PFSK-1 (cell line): ENCODE measurements around the gene TTC24.

Experiments used
- FOXP2 ChIP-seq: optimal IDR thresholded peaks from 2 replicates; pipeline ENCODE3; 2011; ENCODE audit warnings: borderline replicate concordance, control low read depth, inconsistent platforms; ENCODE audit not compliant: insufficient read depth; ENCODE audit errors: extremely low read length, extremely low read depth
- POLR2AphosphoS5 ChIP-seq: IDR thresholded peaks from 2 replicates; pipeline ENCODE4 v1.6.1; 2012; ENCODE audit warnings: low read depth, mild to moderate bottlenecking, control low read depth, low read length, moderate library complexity
- SIN3A ChIP-seq: IDR thresholded peaks from 2 replicates; pipeline ENCODE4 v1.6.1; 2012; ENCODE audit warnings: mild to moderate bottlenecking, low read length, moderate library complexity, borderline replicate concordance; ENCODE audit not compliant: insufficient read depth
- TAF1 ChIP-seq: IDR thresholded peaks from 2 replicates; pipeline ENCODE4 v1.6.1; 2012; ENCODE audit warnings: low read length, control low read depth, borderline replicate concordance; ENCODE audit not compliant: insufficient read depth
- TF ChIP-seq, protein P1 (sequence below), 2 experiments: IDR thresholded peaks; 2 replicates each; pipeline versions ENCODE4 v1.6.1 to v1.8.0; 2011 to 2012; ENCODE audit warnings: low read depth in 2 of 2, low read length in 2 of 2, control low read depth in 1 of 2, inconsistent platforms in 1 of 2, mild to moderate bottlenecking in 1 of 2, moderate library complexity in 1 of 2; ENCODE audit not compliant: insufficient read depth in 1 of 2

TTC24 gene

GRCh38 chr1:156537027-156537426, 42.5 kb upstream of the TTC24 start:
- TF ChIP-seq SIN3A (no peak), FOXP2 (no peak), POLR2AphosphoS5 (no peak), TAF1 (no peak)
- TF ChIP-seq, protein P1, sequence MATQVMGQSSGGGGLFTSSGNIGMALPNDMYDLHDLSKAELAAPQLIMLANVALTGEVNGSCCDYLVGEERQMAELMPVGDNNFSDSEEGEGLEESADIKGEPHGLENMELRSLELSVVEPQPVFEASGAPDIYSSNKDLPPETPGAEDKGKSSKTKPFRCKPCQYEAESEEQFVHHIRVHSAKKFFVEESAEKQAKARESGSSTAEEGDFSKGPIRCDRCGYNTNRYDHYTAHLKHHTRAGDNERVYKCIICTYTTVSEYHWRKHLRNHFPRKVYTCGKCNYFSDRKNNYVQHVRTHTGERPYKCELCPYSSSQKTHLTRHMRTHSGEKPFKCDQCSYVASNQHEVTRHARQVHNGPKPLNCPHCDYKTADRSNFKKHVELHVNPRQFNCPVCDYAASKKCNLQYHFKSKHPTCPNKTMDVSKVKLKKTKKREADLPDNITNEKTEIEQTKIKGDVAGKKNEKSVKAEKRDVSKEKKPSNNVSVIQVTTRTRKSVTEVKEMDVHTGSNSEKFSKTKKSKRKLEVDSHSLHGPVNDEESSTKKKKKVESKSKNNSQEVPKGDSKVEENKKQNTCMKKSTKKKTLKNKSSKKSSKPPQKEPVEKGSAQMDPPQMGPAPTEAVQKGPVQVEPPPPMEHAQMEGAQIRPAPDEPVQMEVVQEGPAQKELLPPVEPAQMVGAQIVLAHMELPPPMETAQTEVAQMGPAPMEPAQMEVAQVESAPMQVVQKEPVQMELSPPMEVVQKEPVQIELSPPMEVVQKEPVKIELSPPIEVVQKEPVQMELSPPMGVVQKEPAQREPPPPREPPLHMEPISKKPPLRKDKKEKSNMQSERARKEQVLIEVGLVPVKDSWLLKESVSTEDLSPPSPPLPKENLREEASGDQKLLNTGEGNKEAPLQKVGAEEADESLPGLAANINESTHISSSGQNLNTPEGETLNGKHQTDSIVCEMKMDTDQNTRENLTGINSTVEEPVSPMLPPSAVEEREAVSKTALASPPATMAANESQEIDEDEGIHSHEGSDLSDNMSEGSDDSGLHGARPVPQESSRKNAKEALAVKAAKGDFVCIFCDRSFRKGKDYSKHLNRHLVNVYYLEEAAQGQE (IDR thresholded peaks at IDR 0.05; ENCODE audit: insufficient read depth in 1 of 2, low read depth in 2 of 2, low read length in 2 of 2) = no peak

DNA sequence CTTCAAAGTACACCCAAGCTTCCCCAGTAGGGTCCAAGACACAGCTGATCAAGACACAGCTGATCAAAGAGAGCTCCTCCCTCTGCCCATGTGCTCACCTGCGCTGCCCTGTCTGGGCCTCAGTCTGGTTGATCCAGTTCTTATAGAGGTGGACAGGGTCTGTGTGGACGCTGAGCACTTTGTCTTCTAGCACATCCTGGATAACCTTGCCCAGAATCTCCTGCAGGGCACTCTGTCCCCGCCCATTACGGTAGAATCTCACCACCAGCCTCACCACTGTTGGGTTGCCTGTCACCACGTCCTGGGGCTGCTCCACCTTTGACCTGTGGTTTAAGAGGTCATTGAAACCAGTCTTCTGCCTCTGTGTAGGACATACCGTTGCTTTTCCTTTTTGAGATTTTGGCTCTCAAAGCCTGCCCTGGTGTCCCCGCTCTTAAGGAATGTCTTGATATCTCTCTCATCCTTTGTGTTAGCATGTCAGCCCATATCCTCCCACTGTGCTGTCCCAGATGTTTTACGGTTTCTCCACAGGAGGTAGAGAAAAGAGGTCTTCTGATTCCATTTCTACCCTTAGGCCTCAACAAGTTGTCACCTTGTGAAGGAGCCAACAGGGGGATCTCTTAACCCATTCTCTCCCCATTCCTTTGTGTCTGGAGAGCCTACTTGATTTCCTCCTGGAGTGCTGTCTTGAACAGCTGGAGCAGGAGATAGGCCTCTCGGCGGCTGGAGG, 40.6 kb upstream of the TTC24 start:
- TF ChIP-seq TAF1 (no peak), SIN3A (no peak), FOXP2 (no peak), POLR2AphosphoS5 (no peak)
- TF ChIP-seq, protein P1 (IDR thresholded peaks at IDR 0.05; ENCODE audit: insufficient read depth in 1 of 2, low read depth in 2 of 2, low read length in 2 of 2) = no peak

GRCh38 chr1:156539818-156540355, 39.6 kb upstream of the TTC24 start:
- TF ChIP-seq, protein P1 (IDR thresholded peaks at IDR 0.05; ENCODE audit: insufficient read depth in 1 of 2, low read depth in 2 of 2, low read length in 2 of 2) = no peak
- TF ChIP-seq TAF1 = no peak
- TF ChIP-seq SIN3A = no peak

DNA sequence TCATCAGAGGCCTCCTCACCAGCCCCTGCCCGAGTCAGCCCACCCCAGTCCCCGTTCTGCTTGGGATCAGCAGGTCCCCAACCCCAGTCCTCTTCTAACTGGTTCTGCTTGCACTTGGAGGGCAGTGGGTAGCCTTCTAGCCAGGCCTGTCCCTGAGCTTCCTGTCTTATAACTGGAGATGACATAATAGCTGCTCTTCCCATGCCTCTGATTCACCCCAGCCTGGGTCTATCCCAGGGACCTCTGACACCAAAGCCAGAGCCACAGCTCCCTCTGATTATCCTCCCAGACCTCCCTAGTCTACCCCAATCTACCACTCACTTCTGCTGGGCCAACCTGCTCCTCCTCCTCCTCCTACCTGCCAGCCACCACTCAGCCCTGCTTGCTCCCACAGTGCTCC, 38.6 kb upstream of the TTC24 start:
- TF ChIP-seq FOXP2 = no peak
- no peak for TF ChIP-seq POLR2AphosphoS5
- TF ChIP-seq, protein P1 (IDR thresholded peaks at IDR 0.05; ENCODE audit: insufficient read depth in 1 of 2, low read depth in 2 of 2, low read length in 2 of 2) = no peak
- TF ChIP-seq TAF1 = no peak
- TF ChIP-seq SIN3A = no peak

- TF ChIP-seq POLR2AphosphoS5 (no peak), SIN3A (no peak), FOXP2 (no peak), TAF1 (no peak)
- TF ChIP-seq, protein P1 (IDR thresholded peaks at IDR 0.05; ENCODE audit: insufficient read depth in 1 of 2, low read depth in 2 of 2, low read length in 2 of 2) = no peak
Observed at GRCh38 chr1:156543066-156543465, 36.5 kb upstream of the TTC24 start.
